OCI-LY1 (cell line): ENCODE measurements around the gene TGFB1.

Source experiments
- CTCF ChIP-seq: fragments of 200-600 bp; sonication (generic), shearing (Covaris generic); IDR thresholded peaks from 2 replicates; pipeline ENCODE4 v1.5.1; 2017; ENCODE audit warnings: mild to moderate bottlenecking, antibody characterized with exemption, low read length, moderate library complexity, mixed read lengths
- EZH2 ChIP-seq: fragments of 200-600 bp; sonication (generic), shearing (Covaris generic); IDR thresholded peaks from 2 replicates; pipeline ENCODE4 v1.8.0; 2017; ENCODE audit warnings: borderline replicate concordance, mixed run types, mild to moderate bottlenecking, antibody characterized with exemption, low read length, moderate library complexity, mixed read lengths

DNA sequence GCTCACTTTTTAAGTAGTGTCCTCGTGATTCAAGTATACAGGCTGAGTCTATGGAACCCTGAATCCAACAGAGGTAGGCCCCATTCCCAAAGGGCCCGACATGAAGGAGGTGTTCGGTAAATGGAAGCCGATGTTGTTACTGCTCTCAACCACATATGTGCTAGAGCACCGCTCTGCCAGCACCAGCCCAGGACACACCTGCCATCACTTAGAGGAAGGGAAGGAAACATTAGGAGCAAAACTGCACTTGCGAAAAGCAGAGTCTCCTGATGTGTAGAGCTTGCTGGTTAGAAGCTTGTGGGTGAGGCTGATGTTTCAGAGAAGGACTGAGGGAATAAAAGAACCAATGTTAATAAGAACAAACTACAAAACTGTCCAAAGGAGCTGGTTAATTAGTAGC, 53.2 kb downstream of the TGFB1 start:
- TF ChIP-seq CTCF (no peak), EZH2 (no peak)
